HTR-8/SVneo (cell line): Measurements from ENCODE around the gene KIFBP.
A peak's percentile ranks its signal among the peaks of the same experiment; 100 is the strongest.

Experiments
- DNase-seq: peaks from one replicate; pipeline ENCODE4 v3.0.0; 2011; ENCODE audit warnings: low spot score, mixed read lengths; ENCODE audit not compliant: insufficient read length
- FAIRE-seq: peaks from 2 replicates; lab custom pipeline; 2011; peaks lifted over from hg19 to GRCh38; lab: Jason Lieb, UNC

The KIFBP gene

GRCh38 chr10:69048103-69048502 is 59.5 kb downstream of the KIFBP start:
- FAIRE-seq: no peak
- DNase-seq: no peak

- no peak for FAIRE-seq
- DNase-seq: no peak
Measured at GRCh38 chr10:69049566-69049961, 61.0 kb downstream of the KIFBP start.

- DNase-seq (no peak), FAIRE-seq (no peak)
Measured at GRCh38 chr10:69051303-69051702, 62.7 kb downstream of the KIFBP start.

GRCh38 chr10:69051710-69052487 is 63.3 kb downstream of the KIFBP start:
- FAIRE-seq: no peak
- no peak for DNase-seq

- DNase-seq (no peak), FAIRE-seq (no peak)
Measured at GRCh38 chr10:69052736-69053135, 64.1 kb downstream of the KIFBP start.

- FAIRE-seq (no peak), DNase-seq (no peak)
Measured at GRCh38 chr10:69055241-69055640, 66.6 kb downstream of the KIFBP start.

GRCh38 chr10:69056129-69056528 is 67.5 kb downstream of the KIFBP start:
- no peak for DNase-seq
- no peak for FAIRE-seq

- peak; percentile 9 for FAIRE-seq
- no peak for DNase-seq
Measured at GRCh38 chr10:69056536-69057260, 68.1 kb downstream of the KIFBP start.

- DNase-seq: no peak
- no peak for FAIRE-seq
Measured at GRCh38 chr10:69057261-69057950, 68.8 kb downstream of the KIFBP start.

- FAIRE-seq: peak; percentile 38
Measured at GRCh38 chr10:69057951-69058297, 69.3 kb downstream of the KIFBP start.

GRCh38 chr10:69060127-69060798 is 71.7 kb downstream of the KIFBP start:
- no peak for FAIRE-seq
- no peak for DNase-seq

More at GRCh38 chr10:69057951-69058297, 69.3 kb downstream of the KIFBP start:
- DNase-seq: peak; percentile 44

- DNase-seq: peak; percentile 87
- FAIRE-seq: no peak
Measured at GRCh38 chr10:69061305-69062161, 72.9 kb downstream of the KIFBP start.

GRCh38 chr10:69062901-69063300 is 74.3 kb downstream of the KIFBP start:
- DNase-seq (no peak), FAIRE-seq (no peak)

- FAIRE-seq: no peak
- DNase-seq: no peak
Measured at GRCh38 chr10:69064762-69065328, 76.2 kb downstream of the KIFBP start.

GRCh38 chr10:69065406-69066361 is 77.1 kb downstream of the KIFBP start:
- DNase-seq (no peak), FAIRE-seq (no peak)
